GM19023 (cell line): Measurements from ENCODE around the gene HSPB8.
"Not testable (repeated sequence)": the region's sequence is repeated elsewhere in the genome, so short reads cannot be mapped to it uniquely, and the experiment has no call there.

Experiments used
- ATAC-seq: cut with Tn5 transposase; IDR thresholded peaks from one replicate; pipeline ENCODE4 v1.9.1; 2021; ENCODE audit warnings: mild to moderate bottlenecking, moderate library complexity; ENCODE audit not compliant: unreplicated experiment

HSPB8 gene

GRCh38 chr12:119204671-119205285, 26.0 kb downstream of the HSPB8 start:
- no peak for ATAC-seq

GRCh38 chr12:119206348-119207062, 27.8 kb downstream of the HSPB8 start:
- ATAC-seq, result no peak

DNA sequence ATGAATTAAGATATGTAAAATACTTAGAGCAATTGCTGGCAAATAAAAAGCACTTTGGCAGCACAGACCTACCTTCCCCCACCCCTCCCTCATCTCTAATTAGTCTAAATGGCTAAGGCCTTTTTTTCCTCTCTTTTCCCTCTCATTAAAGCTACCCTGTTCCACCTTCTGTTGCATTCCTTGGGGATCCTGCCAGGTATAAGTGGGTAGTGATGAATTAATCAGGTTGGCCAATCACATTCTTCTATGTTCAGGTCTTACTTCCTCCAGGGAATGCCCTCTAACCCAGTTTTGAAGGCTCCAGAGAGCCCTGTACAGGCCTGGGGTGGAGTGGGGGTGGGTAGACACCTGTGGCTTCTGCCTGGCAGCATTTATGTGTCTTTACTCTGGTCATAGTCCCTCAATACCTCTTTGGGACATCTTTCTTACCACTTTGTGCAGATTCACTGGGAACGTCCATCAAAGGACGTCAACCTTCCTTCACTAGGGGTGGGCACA, 28.4 kb downstream of the HSPB8 start:
- ATAC-seq, result no peak

DNA sequence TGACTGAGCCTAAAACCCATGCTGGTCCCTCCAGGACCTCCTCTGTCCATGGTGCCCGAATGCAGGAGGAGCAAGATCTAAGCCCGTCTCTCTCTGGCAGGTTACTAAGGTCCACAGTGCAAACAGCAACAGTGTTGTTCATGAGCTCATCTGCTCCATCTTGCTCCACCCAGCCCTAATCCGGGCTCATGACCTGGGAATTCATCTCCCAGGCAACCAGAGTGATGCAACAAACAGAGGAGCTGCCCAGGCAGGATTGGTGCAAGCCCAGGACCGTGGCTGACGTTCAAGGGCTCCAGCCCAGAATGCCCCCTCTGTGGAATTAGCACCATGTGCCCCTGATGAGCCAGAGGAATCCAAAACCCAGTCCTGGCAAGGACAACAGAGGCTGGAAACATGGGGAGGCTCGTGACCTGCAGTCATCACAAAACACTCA, 29.9 kb downstream of the HSPB8 start:
- ATAC-seq, result no peak

DNA sequence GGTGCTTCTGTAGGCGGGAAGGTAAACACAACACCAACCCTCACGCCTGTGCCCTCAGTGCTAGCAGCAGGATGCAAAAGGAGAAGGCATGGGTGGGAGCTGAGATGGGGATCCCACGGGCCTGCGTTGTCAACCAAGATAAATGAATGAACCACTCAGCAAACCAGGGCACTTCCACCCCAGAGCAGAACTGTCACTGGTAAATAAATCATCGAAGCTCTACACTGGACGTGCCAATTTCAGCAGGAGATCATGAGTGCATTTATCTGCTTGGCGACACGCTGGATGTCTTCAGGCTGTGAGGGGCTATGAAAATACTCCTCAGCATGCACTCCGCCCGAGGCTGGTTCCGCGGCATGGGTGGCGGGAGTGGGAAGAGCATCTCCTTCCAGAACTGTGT, 33.2 kb downstream of the HSPB8 start:
- ATAC-seq, result no peak

DNA sequence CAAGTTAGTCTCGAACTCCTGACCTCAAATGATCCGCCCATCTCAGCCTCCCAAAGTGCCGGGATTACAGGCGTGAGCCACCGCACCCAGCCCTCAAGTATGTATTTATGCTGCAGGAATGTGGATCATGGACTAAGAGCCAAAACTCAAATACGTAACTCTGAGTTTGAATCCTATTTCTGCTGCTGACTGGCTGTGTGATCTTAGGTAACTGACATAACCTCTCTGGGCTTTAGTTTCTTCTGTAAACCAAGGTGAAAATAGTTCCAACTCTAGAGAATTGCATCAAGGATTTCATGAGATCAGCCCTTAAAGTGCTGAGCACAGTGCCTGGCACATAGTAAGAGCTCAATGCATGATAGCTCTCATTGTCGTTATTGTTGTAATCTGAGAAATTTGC, 37.4 kb downstream of the HSPB8 start:
- ATAC-seq, result no peak

GRCh38 chr12:119218875-119219274, 40.1 kb downstream of the HSPB8 start:
- not testable (repeated sequence) for ATAC-seq

DNA sequence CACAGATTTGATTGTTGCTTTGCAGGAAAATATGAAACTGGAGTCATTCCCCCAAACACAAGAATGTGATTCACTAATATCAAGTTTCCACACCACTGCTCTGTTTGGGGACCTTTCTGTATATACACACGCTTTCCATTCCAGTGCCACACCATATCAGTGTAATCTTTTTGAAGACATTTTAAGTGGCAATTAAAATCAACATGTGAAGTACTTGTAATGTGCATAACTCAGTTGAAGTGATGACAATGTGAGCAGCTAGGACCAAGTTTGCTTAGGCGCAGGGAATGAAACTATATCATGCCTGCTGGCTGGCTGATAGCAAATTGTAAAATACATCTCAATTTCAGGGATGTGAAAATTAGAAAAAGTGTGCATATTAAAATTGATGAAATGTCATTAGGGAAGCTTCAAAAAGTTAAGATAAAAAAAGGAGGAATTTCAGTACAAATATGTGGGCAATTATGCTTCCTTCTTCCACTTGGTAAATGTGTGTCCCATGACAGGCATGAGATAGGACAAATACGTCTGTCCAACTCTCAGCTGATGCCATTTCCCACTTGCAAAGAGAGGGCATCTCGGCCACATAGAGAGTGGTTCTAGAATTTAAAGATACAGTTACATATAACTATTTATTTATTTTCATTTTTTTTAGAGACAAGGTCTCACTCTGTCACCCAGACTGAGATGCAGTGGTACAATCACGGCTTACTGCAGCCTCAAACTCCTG, 43.7 kb downstream of the HSPB8 start:
- ATAC-seq, result no peak

DNA sequence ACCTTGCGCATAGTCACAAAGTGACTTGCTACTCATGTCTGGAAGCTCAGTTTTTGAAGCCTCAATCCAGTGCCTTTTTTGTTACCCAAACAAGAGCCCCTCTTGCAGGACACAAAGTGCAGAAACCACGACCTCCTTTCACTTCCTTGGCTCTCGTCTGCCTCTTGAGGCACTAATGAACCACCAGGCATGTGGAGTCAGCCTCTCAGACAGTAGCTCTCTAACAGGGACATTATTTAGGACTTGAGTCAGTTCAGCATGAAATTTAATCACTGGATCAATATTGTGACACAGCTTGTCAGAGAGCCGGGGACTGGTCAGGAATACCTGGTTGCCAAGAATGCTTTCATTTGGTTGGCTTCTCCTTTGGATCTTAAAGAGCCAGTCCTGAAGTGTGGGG, 46.7 kb downstream of the HSPB8 start:
- no peak for ATAC-seq

- ATAC-seq, result no peak
Observed at GRCh38 chr12:119227292-119227691, 48.6 kb downstream of the HSPB8 start.

DNA sequence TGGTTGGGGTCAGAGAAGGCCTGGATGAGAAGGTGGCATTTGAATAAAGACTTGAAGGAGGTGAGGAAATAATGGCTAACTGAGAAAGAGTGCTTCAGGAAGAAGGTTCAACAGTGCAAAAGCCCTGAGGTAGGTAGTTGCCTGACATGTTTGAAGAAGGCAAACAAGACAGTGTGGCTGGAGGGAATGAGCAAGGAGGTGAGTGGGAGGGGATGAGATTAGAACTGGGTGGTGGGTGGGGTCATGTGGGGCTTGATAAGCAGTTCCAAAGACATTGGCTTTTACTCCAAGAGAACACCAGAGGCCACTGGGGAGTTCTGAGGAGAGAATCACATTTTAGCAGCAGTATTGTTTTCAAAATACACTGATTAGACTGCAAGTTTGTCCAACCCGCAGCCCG, 50.5 kb downstream of the HSPB8 start:
- no peak for ATAC-seq

GRCh38 chr12:119229837-119230236, 51.1 kb downstream of the HSPB8 start:
- ATAC-seq, result no peak

DNA sequence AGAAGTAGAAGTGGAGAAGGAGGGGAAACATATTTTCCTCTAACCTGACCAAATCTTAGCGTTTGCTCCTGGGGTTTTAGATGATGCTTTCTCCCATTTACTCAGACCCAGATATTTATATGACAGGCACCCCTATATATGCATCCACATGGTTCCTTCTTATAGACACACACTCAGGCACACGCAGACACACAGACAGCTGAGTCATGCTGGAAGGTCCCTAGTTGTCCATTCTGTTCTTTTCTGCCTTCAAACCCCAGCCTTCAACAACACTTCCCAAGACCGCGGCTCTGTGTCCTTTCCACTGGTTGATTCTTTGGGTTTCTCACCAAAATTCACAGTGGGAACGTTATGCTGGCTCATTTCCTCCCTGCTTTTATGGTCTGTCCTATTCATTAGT, 52.1 kb downstream of the HSPB8 start:
- no peak for ATAC-seq

GRCh38 chr12:119231774-119232173, 53.0 kb downstream of the HSPB8 start:
- no peak for ATAC-seq

GRCh38 chr12:119235197-119235751, 56.5 kb downstream of the HSPB8 start:
- no peak for ATAC-seq

DNA sequence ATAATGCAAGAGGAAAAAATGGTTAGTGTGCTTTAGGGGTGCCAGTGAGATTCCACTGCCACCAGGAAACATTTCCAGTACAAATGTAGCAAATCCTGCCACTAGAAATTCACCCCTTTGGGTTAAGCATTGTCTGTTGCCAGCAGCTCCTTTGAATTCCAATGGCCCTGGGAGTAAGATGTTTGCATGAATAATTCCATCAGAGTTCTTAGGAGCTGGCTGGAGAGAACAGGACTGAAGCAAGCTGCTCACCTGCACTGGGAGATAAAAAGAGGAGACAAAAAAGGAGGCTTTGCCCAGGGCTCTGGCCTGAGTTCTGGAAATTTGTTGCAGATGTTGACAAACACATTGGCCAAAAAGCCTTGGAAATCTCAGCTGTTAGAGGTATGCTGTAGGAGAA, 57.6 kb downstream of the HSPB8 start:
- ATAC-seq, result no peak

- ATAC-seq, result no peak
Observed at GRCh38 chr12:119239040-119239439, 60.3 kb downstream of the HSPB8 start.

- ATAC-seq, result no peak
Observed at GRCh38 chr12:119241049-119241448, 62.3 kb downstream of the HSPB8 start.

DNA sequence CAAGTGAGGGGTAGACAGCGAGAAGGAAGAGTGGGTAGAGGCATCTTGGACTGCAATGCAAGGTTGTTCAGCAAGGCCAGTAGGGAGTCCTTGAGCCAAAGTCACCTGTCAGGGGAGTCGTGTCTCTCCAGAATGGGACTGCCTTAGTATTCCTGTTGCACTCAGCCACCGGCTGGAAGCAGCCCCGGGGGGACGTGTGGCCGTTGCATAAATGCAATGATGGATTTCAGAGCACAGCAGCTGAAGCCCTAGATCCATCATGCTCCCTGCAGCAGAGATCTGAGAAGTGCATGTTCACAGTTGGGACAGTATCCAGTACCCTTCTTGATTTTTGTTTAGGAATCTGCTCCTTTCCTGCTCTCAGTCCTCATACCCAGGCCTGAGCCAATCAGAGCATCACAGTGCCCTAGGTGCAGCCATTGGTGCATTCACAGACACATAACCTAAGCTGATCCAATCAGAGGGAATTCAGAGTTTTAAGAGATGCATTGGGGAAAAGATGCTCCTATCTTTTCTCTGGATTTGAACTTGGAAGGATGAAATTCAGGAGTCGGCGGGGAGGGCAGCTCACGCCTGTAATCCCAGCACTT, 62.9 kb downstream of the HSPB8 start:
- ATAC-seq, result no peak
